Stimulated activated CD4-positive, alpha-beta T cell treated with anti-CD3 and anti-CD28 coated beads, TNF-alpha, amount 100 ng/mL, for 24 hours (primary cell): ENCODE data around the gene CDKN2B-AS1.
A peak's percentile ranks its signal among the peaks of the same experiment; 100 is the strongest.

Source experiments
- DNase-seq, 3 experiments: peaks; one replicate each; pipeline ENCODE4 v3.0.0-alpha.2; 2020; ENCODE audit warnings: low read depth in 3 of 3

Gene CDKN2B-AS1

GRCh38 chr9:22117511-22118384 is 123.2 kb downstream of the CDKN2B-AS1 start:
- no peak for DNase-seq

GRCh38 chr9:22118810-22119521 is 124.4 kb downstream of the CDKN2B-AS1 start:
- no peak for DNase-seq

GRCh38 chr9:22119522-22120158 is 125.0 kb downstream of the CDKN2B-AS1 start:
- no peak for DNase-seq

- DNase-seq = no peak
Observed at GRCh38 chr9:22120159-22120549, 125.6 kb downstream of the CDKN2B-AS1 start.

GRCh38 chr9:22120595-22120994 is 126.0 kb downstream of the CDKN2B-AS1 start:
- no peak for DNase-seq

- no peak for DNase-seq
Observed at GRCh38 chr9:22124263-22125011, 129.8 kb downstream of the CDKN2B-AS1 start.

GRCh38 chr9:22129133-22129532 is 134.5 kb downstream of the CDKN2B-AS1 start:
- no peak for DNase-seq

GRCh38 chr9:22129633-22130032 is 135.0 kb downstream of the CDKN2B-AS1 start:
- DNase-seq = no peak

- no peak for DNase-seq
Observed at GRCh38 chr9:22131817-22132216, 137.2 kb downstream of the CDKN2B-AS1 start.

GRCh38 chr9:22134390-22134789 is 139.8 kb downstream of the CDKN2B-AS1 start:
- DNase-seq = no peak

- DNase-seq = no peak
Observed at GRCh38 chr9:22136461-22137096, 142.0 kb downstream of the CDKN2B-AS1 start.

- DNase-seq = no peak
Observed at GRCh38 chr9:22138956-22139660, 144.5 kb downstream of the CDKN2B-AS1 start.

- no peak for DNase-seq
Observed at GRCh38 chr9:22141908-22142307, 147.3 kb downstream of the CDKN2B-AS1 start.

GRCh38 chr9:22142671-22143070 is 148.1 kb downstream of the CDKN2B-AS1 start:
- no peak for DNase-seq

GRCh38 chr9:22143799-22144625 is 149.4 kb downstream of the CDKN2B-AS1 start:
- DNase-seq = no peak

GRCh38 chr9:22146604-22147003 is 152.0 kb downstream of the CDKN2B-AS1 start:
- DNase-seq = no peak

- DNase-seq = peak in 2 of 3 experiments; percentile 2 to 10
Observed at GRCh38 chr9:22147813-22148527, 153.4 kb downstream of the CDKN2B-AS1 start.

- no peak for DNase-seq
Observed at GRCh38 chr9:22148528-22148875, 153.9 kb downstream of the CDKN2B-AS1 start.
